Amniotic stem cell (primary cell): Measurements from ENCODE around the gene DNAJB2.
"Not testable (repeated sequence)": the region's sequence is repeated elsewhere in the genome, so short reads cannot be mapped to it uniquely, and the experiment has no call there.

ENCODE experiments used
- DNase-seq: peaks from one replicate; lab custom pipeline; 2025; lab: John Stamatoyannopoulos, UW

DNAJB2 gene

GRCh38 chr2:219302412-219302968, 23.3 kb downstream of the DNAJB2 start:
- DNase-seq: no peak

- no peak for DNase-seq
Observed at GRCh38 chr2:219304223-219304622, 25.1 kb downstream of the DNAJB2 start.

GRCh38 chr2:219306047-219306446, 26.9 kb downstream of the DNAJB2 start:
- no peak for DNase-seq

GRCh38 chr2:219308142-219309101, 29.3 kb downstream of the DNAJB2 start:
- peak; percentile 22 for DNase-seq

GRCh38 chr2:219309278-219309677, 30.1 kb downstream of the DNAJB2 start, which contains the start of gene PTPRN:
PTPRN (minus strand) TSS chr2:219309401; CDS start chr2:219309332, 69 bp downstream.
- no peak for DNase-seq

- not testable (repeated sequence) for DNase-seq
Observed at GRCh38 chr2:219312683-219313263, 33.6 kb downstream of the DNAJB2 start.

- no peak for DNase-seq
Observed at GRCh38 chr2:219314804-219315468, 35.8 kb downstream of the DNAJB2 start.

GRCh38 chr2:219323434-219323833, 44.3 kb downstream of the DNAJB2 start:
- no peak for DNase-seq

- no peak for DNase-seq
Observed at GRCh38 chr2:219325136-219325535, 46.0 kb downstream of the DNAJB2 start.

GRCh38 chr2:219325657-219326315, 46.6 kb downstream of the DNAJB2 start:
- no peak for DNase-seq

- DNase-seq: no peak
Observed at GRCh38 chr2:219327719-219328118, 48.6 kb downstream of the DNAJB2 start.

GRCh38 chr2:219331560-219332213, 52.5 kb downstream of the DNAJB2 start:
- no peak for DNase-seq

GRCh38 chr2:219332542-219332941, 53.4 kb downstream of the DNAJB2 start, which contains the start of gene RESP18:
RESP18 (minus strand) TSS chr2:219332744.
- no peak for DNase-seq

GRCh38 chr2:219334076-219334475, 54.9 kb downstream of the DNAJB2 start:
- DNase-seq: no peak

GRCh38 chr2:219335373-219335786, 56.2 kb downstream of the DNAJB2 start:
- no peak for DNase-seq
